HG02938 (cell line): Measurements from ENCODE around the gene MMP21.

Experiments used
- ATAC-seq: cut with Tn5 transposase; IDR thresholded peaks from one replicate; pipeline ENCODE4 v1.9.1; 2021; ENCODE audit warnings: mild to moderate bottlenecking, moderate library complexity; ENCODE audit not compliant: unreplicated experiment

Gene MMP21

GRCh38 chr10:125775491-125776106, at the start of gene MMP21:
MMP21 (minus strand) TSS chr10:125775821; CDS start chr10:125775821, 0 bp downstream.
- ATAC-seq: no peak

GRCh38 chr10:125824736-125825135, 49.1 kb upstream of the MMP21 start:
- no peak for ATAC-seq

- ATAC-seq: peak; percentile 3
These were observed 48.1 kb upstream of the MMP21 start for GRCh38 chr10:125823663-125824251.

GRCh38 chr10:125822878-125823662, 47.4 kb upstream of the MMP21 start, which contains the start of the genes BCCIP and UROS:
BCCIP (plus strand) TSS chr10:125823546; CDS start chr10:125823558, 12 bp downstream.
UROS (minus strand) TSS chr10:125823258; CDS start chr10:125816499, 6,759 bp downstream.
- ATAC-seq: peak; percentile 63

GRCh38 chr10:125820701-125821100, 45.1 kb upstream of the MMP21 start:
- peak; percentile 56 for ATAC-seq

GRCh38 chr10:125817337-125817946, 41.8 kb upstream of the MMP21 start:
- ATAC-seq: no peak

GRCh38 chr10:125816548-125816947, 40.9 kb upstream of the MMP21 start:
- ATAC-seq: no peak

- no peak for ATAC-seq
These were observed 40.1 kb upstream of the MMP21 start for GRCh38 chr10:125815764-125816163.

GRCh38 chr10:125812128-125812750, 36.6 kb upstream of the MMP21 start:
- ATAC-seq: no peak

- no peak for ATAC-seq
These were observed 35.6 kb upstream of the MMP21 start for GRCh38 chr10:125811251-125811650.

GRCh38 chr10:125808047-125808446, 32.4 kb upstream of the MMP21 start:
- no peak for ATAC-seq

GRCh38 chr10:125802739-125803138, 27.1 kb upstream of the MMP21 start:
- no peak for ATAC-seq

GRCh38 chr10:125802131-125802530, 26.5 kb upstream of the MMP21 start:
- no peak for ATAC-seq

- ATAC-seq: no peak
These were observed 26.0 kb upstream of the MMP21 start for GRCh38 chr10:125801574-125801973.

- ATAC-seq: no peak
These were observed 24.0 kb upstream of the MMP21 start for GRCh38 chr10:125799451-125800182.

GRCh38 chr10:125797994-125798662, 22.5 kb upstream of the MMP21 start:
- ATAC-seq: no peak

GRCh38 chr10:125797424-125797823, 21.8 kb upstream of the MMP21 start:
- no peak for ATAC-seq

GRCh38 chr10:125795637-125796190, 20.1 kb upstream of the MMP21 start:
- ATAC-seq: no peak

- no peak for ATAC-seq
These were observed 19.5 kb upstream of the MMP21 start for GRCh38 chr10:125795128-125795527.
